ENCODE results near the gene LANCL1.

DNA sequence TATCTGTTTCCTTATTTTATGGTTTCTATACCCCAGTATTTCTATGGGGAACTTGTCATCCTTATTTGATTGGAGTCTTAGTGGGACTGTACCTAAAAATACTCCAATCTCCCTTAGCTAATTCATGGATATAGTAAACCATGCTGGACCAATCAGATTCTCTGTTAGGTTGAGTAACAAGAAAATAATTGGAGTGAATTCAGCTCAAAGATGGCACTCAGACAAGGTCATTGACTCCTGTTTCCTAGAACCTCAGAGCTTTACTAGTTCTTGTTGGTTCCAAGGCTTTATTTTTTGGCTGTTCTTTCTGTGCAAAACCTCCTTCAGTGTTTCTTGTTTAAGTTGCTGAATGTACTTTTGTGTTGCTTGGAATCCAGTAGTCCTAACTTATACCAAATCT, 48.0 kb upstream of the LANCL1 start:
- TF ChIP-seq POLR2A (IDR thresholded peaks at IDR 0.05), result no peak
- TF ChIP-seq, protein P1, sequence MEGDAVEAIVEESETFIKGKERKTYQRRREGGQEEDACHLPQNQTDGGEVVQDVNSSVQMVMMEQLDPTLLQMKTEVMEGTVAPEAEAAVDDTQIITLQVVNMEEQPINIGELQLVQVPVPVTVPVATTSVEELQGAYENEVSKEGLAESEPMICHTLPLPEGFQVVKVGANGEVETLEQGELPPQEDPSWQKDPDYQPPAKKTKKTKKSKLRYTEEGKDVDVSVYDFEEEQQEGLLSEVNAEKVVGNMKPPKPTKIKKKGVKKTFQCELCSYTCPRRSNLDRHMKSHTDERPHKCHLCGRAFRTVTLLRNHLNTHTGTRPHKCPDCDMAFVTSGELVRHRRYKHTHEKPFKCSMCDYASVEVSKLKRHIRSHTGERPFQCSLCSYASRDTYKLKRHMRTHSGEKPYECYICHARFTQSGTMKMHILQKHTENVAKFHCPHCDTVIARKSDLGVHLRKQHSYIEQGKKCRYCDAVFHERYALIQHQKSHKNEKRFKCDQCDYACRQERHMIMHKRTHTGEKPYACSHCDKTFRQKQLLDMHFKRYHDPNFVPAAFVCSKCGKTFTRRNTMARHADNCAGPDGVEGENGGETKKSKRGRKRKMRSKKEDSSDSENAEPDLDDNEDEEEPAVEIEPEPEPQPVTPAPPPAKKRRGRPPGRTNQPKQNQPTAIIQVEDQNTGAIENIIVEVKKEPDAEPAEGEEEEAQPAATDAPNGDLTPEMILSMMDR (IDR thresholded peaks at IDR 0.05), result no peak
